Neural cell (in vitro differentiated cells): ENCODE data around the gene REG1B.

Experiments
- EP300 ChIP-seq: fragments of 450-650 bp; conservative IDR thresholded peaks from 2 replicates; pipeline ENCODE4 v1.6.1; 2014; ENCODE audit warnings: antibody characterized with exemption, mild to moderate bottlenecking, moderate library complexity; ENCODE audit not compliant: poor library complexity, severe bottlenecking
- EZH2 ChIP-seq: fragments of 200-600, 300-800 bp; shearing (Covaris generic), sonication (generic); IDR thresholded peaks from 2 replicates; pipeline ENCODE4 v1.6.1; 2014; ENCODE audit warnings: antibody characterized with exemption, low read length, borderline replicate concordance, mild to moderate bottlenecking; ENCODE audit not compliant: insufficient read depth, poor library complexity, severe bottlenecking
- MXI1 ChIP-seq: fragments of 450-650 bp; conservative IDR thresholded peaks from 2 replicates; pipeline ENCODE4 v1.6.1; 2014; ENCODE audit warnings: antibody characterized with exemption, mild to moderate bottlenecking; ENCODE audit not compliant: poor library complexity, severe bottlenecking
- POLR2AphosphoS5 ChIP-seq: IDR thresholded peaks from 2 replicates; pipeline ENCODE4 v1.6.1; 2012
- RAD21 ChIP-seq: fragments of 450-650 bp; conservative IDR thresholded peaks from 2 replicates; pipeline ENCODE4 v1.6.1; 2014; ENCODE audit warnings: antibody characterized with exemption, mild to moderate bottlenecking, moderate library complexity
- TAF1 ChIP-seq: IDR thresholded peaks from 2 replicates; pipeline ENCODE4 v1.6.1; 2012; ENCODE audit warnings: low read depth
- TF ChIP-seq, protein P1 (sequence below): IDR thresholded peaks from 2 replicates; pipeline ENCODE4 v1.6.1; 2012; ENCODE audit warnings: borderline replicate concordance
- TF ChIP-seq, protein P2 (sequence below): fragments of 450-650 bp; IDR thresholded peaks from 2 replicates; pipeline ENCODE4 v1.5.1; 2014; ENCODE audit warnings: antibody characterized with exemption, mild to moderate bottlenecking, moderate library complexity; ENCODE audit not compliant: poor library complexity, severe bottlenecking

DNA sequence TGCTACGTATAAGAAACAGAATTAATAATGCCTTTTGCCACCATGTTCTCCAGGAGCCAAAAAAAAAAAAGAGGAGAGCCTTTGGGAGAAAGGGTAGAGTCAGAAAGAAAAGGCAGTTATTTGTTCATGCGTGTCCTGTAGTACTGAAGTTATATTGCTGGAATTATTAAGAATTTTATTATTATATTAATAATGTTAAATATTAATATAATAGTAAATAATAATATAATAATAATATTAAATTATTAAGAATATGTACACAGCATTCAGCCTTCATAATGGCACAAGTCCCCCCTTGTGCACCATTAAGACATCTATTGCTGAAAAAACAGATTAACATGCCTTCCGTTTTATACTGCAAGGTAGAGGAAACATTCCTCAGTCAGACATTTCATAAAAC lies 40.6 kb upstream of the REG1B start:
- TF ChIP-seq EZH2 = no peak
- TF ChIP-seq, protein P1, sequence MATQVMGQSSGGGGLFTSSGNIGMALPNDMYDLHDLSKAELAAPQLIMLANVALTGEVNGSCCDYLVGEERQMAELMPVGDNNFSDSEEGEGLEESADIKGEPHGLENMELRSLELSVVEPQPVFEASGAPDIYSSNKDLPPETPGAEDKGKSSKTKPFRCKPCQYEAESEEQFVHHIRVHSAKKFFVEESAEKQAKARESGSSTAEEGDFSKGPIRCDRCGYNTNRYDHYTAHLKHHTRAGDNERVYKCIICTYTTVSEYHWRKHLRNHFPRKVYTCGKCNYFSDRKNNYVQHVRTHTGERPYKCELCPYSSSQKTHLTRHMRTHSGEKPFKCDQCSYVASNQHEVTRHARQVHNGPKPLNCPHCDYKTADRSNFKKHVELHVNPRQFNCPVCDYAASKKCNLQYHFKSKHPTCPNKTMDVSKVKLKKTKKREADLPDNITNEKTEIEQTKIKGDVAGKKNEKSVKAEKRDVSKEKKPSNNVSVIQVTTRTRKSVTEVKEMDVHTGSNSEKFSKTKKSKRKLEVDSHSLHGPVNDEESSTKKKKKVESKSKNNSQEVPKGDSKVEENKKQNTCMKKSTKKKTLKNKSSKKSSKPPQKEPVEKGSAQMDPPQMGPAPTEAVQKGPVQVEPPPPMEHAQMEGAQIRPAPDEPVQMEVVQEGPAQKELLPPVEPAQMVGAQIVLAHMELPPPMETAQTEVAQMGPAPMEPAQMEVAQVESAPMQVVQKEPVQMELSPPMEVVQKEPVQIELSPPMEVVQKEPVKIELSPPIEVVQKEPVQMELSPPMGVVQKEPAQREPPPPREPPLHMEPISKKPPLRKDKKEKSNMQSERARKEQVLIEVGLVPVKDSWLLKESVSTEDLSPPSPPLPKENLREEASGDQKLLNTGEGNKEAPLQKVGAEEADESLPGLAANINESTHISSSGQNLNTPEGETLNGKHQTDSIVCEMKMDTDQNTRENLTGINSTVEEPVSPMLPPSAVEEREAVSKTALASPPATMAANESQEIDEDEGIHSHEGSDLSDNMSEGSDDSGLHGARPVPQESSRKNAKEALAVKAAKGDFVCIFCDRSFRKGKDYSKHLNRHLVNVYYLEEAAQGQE = no peak
- TF ChIP-seq, protein P2, sequence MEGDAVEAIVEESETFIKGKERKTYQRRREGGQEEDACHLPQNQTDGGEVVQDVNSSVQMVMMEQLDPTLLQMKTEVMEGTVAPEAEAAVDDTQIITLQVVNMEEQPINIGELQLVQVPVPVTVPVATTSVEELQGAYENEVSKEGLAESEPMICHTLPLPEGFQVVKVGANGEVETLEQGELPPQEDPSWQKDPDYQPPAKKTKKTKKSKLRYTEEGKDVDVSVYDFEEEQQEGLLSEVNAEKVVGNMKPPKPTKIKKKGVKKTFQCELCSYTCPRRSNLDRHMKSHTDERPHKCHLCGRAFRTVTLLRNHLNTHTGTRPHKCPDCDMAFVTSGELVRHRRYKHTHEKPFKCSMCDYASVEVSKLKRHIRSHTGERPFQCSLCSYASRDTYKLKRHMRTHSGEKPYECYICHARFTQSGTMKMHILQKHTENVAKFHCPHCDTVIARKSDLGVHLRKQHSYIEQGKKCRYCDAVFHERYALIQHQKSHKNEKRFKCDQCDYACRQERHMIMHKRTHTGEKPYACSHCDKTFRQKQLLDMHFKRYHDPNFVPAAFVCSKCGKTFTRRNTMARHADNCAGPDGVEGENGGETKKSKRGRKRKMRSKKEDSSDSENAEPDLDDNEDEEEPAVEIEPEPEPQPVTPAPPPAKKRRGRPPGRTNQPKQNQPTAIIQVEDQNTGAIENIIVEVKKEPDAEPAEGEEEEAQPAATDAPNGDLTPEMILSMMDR = no peak
- no peak for TF ChIP-seq POLR2AphosphoS5
- TF ChIP-seq EP300 = no peak
- TF ChIP-seq MXI1 = no peak
- no peak for TF ChIP-seq RAD21
- no peak for TF ChIP-seq TAF1
